HG03460 (cell line): Measurements from ENCODE around the gene TMEM214.
A peak's percentile ranks its signal among the peaks of the same experiment; 100 is the strongest.

Source experiments
- ATAC-seq: cut with Tn5 transposase; IDR thresholded peaks from one replicate; pipeline ENCODE4 v1.9.1; 2021; ENCODE audit not compliant: unreplicated experiment

Gene TMEM214

GRCh38 chr2:27082773-27083409 lies 50.1 kb downstream of the TMEM214 start:
- ATAC-seq = no peak

- no peak for ATAC-seq
Observed at GRCh38 chr2:27083410-27084296, 50.9 kb downstream of the TMEM214 start.

GRCh38 chr2:27084297-27085061 lies 51.7 kb downstream of the TMEM214 start:
- ATAC-seq = no peak

- ATAC-seq = no peak
Observed at GRCh38 chr2:27085062-27085672, 52.4 kb downstream of the TMEM214 start.

- ATAC-seq = no peak
Observed at GRCh38 chr2:27085673-27086089, 52.9 kb downstream of the TMEM214 start.

- peak; percentile 85 for ATAC-seq
Observed at GRCh38 chr2:27086090-27086723, 53.4 kb downstream of the TMEM214 start.

GRCh38 chr2:27086724-27087593 lies 54.2 kb downstream of the TMEM214 start, which contains the start of gene KHK:
Gene KHK, plus strand, starts transcription at chr2:27086772. Its CDS starts 488 bp downstream, at chr2:27087260.
- ATAC-seq = peak; percentile 20

- ATAC-seq = no peak
Observed at GRCh38 chr2:27087823-27088410, 55.2 kb downstream of the TMEM214 start.

GRCh38 chr2:27088634-27089033 lies 55.9 kb downstream of the TMEM214 start:
- no peak for ATAC-seq

GRCh38 chr2:27089111-27089954 lies 56.6 kb downstream of the TMEM214 start:
- ATAC-seq = no peak
